T-helper 22 cell (primary cell): ENCODE measurements around the gene BOD1.
"Not testable (repeated sequence)": the region's sequence is repeated elsewhere in the genome, so short reads cannot be mapped to it uniquely, and the experiment has no call there.

ENCODE experiments used
- DNase-seq: peaks from one replicate; pipeline ENCODE4 v3.0.0-alpha.2; 2020; ENCODE audit warnings: low read depth

Gene BOD1

GRCh38 chr5:173615884-173616576 lies 420 bp downstream of the BOD1 start:
- peak; percentile 53 for DNase-seq

- no peak for DNase-seq
These were observed 1.9 kb downstream of the BOD1 start for GRCh38 chr5:173614591-173614990.

GRCh38 chr5:173613433-173614159 lies 2.9 kb downstream of the BOD1 start:
- no peak for DNase-seq

- no peak for DNase-seq
These were observed 3.5 kb downstream of the BOD1 start for GRCh38 chr5:173612948-173613347.

GRCh38 chr5:173611706-173612105 lies 4.7 kb downstream of the BOD1 start:
- DNase-seq, result no peak

- no peak for DNase-seq
These were observed 12.3 kb downstream of the BOD1 start for GRCh38 chr5:173604141-173604540.

GRCh38 chr5:173602423-173602822 lies 14.0 kb downstream of the BOD1 start:
- DNase-seq, result no peak

- DNase-seq, result no peak
These were observed 17.8 kb downstream of the BOD1 start for GRCh38 chr5:173598686-173599085.

- DNase-seq, result no peak
These were observed 19.1 kb downstream of the BOD1 start for GRCh38 chr5:173597304-173597703.

- DNase-seq, result no peak
These were observed 20.6 kb downstream of the BOD1 start for GRCh38 chr5:173595841-173596240.

- no peak for DNase-seq
These were observed 22.4 kb downstream of the BOD1 start for GRCh38 chr5:173594061-173594460.

- no peak for DNase-seq
These were observed 24.3 kb downstream of the BOD1 start for GRCh38 chr5:173592050-173592669.

GRCh38 chr5:173591056-173591514 lies 25.4 kb downstream of the BOD1 start:
- no peak for DNase-seq

- DNase-seq, result no peak
These were observed 25.9 kb downstream of the BOD1 start for GRCh38 chr5:173590436-173591055.

GRCh38 chr5:173586133-173586532 lies 30.3 kb downstream of the BOD1 start:
- not testable (repeated sequence) for DNase-seq

GRCh38 chr5:173583346-173583745 lies 33.1 kb downstream of the BOD1 start:
- no peak for DNase-seq

- no peak for DNase-seq
These were observed 34.0 kb downstream of the BOD1 start for GRCh38 chr5:173582216-173583111.

GRCh38 chr5:173581408-173582215 lies 34.8 kb downstream of the BOD1 start:
- no peak for DNase-seq

- no peak for DNase-seq
These were observed 37.4 kb downstream of the BOD1 start for GRCh38 chr5:173578947-173579615.

GRCh38 chr5:173577817-173578216 lies 38.6 kb downstream of the BOD1 start:
- DNase-seq, result no peak
